Adrenal gland (tissue), 5 donors: Measurements from ENCODE around the gene MOGAT3.

ENCODE experiments used
- CTCF ChIP-seq, 6 experiments: fragments of 450-650 bp in 4 of 6; fragments of 200-600 bp in 2 of 6; sonication (generic) in 1 of 6; IDR thresholded peaks; 1 replicate in 5 of 6; 2 replicates in 1 of 6; pipeline versions ENCODE4 v1.5.1 to v1.8.0; 2016 to 2021; ENCODE audit warnings: antibody characterized with exemption in 6 of 6, mild to moderate bottlenecking in 2 of 6, moderate library complexity in 1 of 6
- POLR2A ChIP-seq, 2 donors: fragments of 450-650 bp; IDR thresholded peaks; one replicate each; pipeline ENCODE4 v1.6.1; 2017; ENCODE audit warnings: antibody characterized with exemption in 2 of 2, mild to moderate bottlenecking in 2 of 2, moderate library complexity in 1 of 2
- donor health status: DM: no; HTN: no; CAD: no.

- TF ChIP-seq POLR2A (IDR thresholded peaks at IDR 0.05) = no peak
- no peak for TF ChIP-seq CTCF (IDR thresholded peaks at IDR 0.05)
Measured at GRCh38 chr7:101233907-101234547, 33.2 kb upstream of the MOGAT3 start.
